SK-MEL-5 (cell line): ENCODE data around the gene PALMD. TPM values are rescaled to one million over a fixed set of nuclear protein-coding genes. Genes with fewer than 3 reads are reported as not detected.

Source experiments
- DNase-seq: peaks from one replicate; pipeline ENCODE4 v3.0.0-alpha.2; 2016; ENCODE audit warnings: low read depth, low spot score
- in situ Hi-C: cut with HindIII; loops from 2 replicates; pipeline ENCODE4 v1.10.0; 2016; ENCODE audit warnings: low sequenced_read_pairs, high pct_unique_total_duplicates, low pct_unique_long_range_greater_than_20kb
- total RNA-seq: library from RNA; depleted of rRNA; stranded (reverse); fragments of >200 nt; shearing (Covaris generic); gene quantifications from 2 replicates; pipeline ENCODE4 v1.2.3, GENCODE V29; 2014

Gene PALMD
- total RNA-seq, 1 experiment from 2014 or later = 0.40 TPM

DNA sequence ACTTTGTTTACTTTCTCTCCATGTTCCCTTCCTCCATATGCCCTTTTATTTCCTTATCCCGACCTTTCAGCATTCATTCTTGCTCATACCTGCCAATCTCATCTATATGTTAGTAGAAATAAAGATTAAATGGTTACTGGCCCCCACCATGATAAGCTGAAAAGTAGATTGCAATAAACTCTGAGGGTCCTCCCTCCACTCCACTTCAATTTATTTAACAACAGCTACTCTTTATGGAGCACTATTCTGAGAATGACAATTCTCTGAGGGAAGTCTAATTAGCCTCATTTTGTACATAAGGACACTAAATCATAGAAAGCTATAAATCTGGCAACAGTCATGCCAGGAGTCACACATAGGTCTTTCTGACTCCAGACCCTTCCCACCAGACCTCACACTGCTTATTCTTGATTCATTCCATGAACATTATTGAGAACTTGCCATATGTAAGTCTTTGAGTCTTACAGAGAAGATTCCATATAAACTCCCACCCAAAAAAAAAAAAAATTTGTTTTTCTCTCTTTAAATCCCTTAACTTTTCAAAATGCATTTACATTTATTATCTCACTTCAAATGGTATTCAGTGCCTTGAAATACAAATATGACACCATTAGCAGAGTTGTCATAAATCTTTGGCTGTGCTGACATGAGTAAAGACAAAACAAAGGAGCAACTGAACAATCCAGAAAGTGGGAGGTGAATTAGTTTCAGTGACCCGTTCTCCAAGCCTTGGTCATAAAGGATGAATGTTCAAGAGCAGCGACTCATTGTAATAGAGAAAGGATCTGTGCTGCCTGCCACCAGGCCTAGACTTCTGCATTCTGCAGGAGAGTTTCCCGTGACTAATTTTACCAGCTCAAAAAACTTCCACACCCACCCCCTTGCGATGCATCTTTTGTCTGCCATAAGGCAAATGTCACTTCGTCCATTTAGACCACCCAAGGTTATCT, 28.5 kb downstream of the PALMD start:
- in situ Hi-C loops = no loop called here
- DNase-seq = no peak

DNA sequence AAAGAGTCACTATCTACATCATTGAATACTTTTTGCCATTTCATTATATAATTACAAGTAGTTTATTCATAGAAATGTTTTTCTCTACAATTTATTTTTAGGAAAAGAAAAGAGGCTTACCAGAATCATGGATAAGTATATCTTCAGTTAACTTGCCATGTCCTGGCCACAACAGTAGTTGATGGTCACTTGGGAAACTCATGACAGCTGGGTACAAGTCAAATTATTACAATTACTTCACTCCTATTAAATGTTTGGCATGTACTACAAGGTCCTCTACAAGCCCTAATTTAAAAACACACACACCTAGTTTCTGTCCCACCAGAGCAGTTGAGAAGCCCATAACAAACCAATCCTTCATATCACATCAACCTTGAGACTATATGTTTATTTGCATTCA, 29.4 kb downstream of the PALMD start:
- in situ Hi-C loops = no loop called here
- no peak for DNase-seq

DNA sequence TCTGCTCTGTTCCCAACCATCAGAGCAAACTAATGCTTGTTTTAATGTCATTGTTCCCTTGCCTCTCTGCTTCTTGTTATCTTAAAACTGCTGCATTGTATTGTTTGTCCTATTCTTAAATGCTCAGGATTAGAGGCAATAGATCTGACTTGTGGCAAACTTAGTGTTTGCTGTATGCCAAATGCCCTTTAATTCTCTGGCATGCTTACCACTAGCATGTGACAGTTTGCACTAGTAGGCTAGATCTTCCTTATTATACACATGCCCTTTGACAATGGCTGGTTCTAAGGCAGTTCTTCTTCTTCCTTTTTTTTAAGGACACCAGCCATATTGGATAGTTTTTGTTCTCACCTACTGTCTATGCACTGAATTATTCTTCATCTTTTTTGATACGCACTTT, 30.1 kb downstream of the PALMD start:
- DNase-seq = no peak
- in situ Hi-C loops = no loop called here

DNA sequence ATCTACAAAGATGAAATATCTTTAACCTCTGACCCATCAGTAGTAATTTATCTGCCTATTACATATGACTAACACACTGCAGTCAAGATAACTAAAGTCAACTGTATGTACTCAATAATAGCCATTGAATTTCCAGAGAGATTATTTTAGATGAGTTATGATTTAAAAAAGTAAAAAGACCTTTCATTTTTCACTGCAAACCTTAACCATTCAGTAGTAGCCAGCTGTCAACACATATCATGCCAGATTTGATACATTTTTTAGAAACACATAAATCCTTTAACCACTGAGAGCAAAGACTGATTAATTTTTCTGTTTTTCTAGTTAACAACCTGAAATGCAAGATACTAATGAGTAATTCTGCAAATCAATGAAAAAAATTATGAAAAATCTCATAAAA, 31.0 kb downstream of the PALMD start:
- DNase-seq = no peak
- in situ Hi-C loops = no loop called here

DNA sequence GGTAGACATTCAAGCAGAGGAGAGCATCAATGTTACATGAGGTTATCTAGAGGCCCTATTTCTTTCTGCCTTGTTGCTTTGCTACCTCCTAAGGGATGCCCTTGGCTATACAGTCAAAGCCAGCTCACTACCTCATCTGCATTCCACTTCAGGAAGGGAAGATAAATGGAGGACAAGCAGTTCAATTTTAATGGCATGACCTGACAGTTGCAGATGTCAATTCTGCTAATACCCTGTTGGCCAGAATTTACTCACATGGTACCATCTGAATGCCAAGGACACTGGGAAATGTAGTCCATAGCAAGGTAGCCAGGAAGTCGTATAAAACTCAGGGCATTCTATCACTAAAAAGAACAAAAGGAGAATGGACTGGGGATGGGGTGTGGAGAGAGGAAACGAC, 31.5 kb downstream of the PALMD start:
- in situ Hi-C loops = no loop called here
- peak; percentile 23 for DNase-seq

DNA sequence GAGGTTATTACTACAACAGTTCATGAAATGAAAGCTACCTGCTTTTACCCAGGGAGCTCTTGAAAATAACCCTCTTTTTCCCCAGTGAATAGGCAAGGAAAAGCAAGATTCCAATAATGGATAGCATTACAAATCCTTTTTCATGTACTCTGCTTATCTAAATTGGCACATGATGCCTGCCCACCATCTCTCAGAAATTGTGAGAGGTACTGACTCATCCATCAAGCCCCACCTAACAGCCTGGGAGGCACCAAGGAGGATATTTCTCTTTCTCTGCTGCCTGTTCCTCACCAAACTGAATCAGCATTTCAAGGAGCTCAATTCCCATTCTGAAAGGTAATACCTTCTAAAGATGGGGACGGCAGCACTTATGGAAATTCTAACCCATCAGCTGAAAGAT, 34.4 kb downstream of the PALMD start:
- no peak for DNase-seq
- in situ Hi-C loops = no loop called here

DNA sequence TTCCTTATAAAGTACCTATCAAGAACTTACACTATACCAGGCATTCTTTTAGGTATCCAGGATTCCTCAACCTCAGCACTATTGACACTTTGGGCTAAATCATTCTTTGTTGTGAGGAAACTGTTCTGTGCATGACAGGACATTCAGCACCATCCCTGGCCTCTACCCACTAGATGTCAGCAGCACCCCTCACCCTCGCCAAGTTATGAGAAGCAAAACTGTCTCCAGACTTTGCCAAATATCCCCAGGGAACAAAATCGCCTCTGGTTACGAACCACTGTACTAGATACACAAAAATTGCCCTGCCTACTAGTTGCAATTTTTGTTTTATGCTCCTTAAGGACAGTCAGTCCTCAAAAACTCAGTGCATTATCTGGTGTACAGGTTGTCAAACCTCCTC, 35.7 kb downstream of the PALMD start:
- DNase-seq = peak; percentile 65
- in situ Hi-C loops = no loop called here

DNA sequence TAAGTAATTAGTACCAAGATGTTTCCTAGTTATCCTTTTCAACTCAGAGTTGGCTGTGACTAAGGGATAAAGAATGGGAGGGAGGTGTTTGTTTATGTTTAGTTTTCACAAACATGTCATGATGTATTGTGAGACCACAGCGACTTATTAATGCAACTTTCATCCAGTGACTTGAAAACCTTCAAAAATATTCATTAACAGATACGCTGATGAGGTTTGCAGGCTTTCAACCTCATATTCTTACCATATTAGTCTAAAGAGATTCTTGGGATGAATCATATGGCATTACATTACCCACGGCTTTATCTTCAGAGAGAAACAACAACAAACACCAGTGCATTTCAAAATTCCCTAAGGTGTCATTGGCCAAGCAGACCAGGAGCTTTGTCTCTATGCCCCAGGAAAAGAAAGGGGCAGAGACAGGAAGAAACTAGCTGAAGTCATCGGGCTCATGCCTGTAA, 36.4 kb downstream of the PALMD start:
- in situ Hi-C loops = no loop called here

DNA sequence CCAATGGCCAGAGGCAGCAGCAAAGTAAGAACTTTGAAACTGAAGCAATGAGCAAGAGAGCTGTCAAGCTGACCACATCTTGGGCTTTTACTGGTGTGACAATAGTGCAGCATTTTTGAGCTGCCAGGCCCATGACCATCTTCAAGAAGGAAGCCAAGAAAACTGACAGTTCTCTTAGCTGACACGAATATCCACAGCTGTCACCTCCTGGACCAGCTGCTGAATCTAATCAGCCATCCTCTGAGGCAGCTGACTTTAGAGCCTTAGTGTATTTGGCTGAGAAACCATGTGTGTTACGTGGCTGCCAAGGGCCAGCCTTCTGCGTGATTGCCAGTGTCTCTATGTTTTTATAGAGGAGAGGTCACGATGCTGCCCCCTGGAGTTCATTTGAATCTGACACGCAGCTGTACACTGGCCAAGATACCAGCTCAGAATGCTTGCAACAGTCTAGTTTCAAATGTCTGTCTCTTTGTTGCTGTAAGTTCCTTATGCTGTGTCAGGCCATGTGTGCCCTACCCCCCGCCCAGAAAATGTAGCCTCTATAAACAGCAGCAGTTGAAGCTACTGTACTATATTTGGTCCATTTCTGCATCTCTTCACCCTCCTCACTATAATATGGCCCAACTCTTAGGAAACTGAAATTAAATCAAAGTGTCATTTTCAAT, 39.7 kb downstream of the PALMD start:
- in situ Hi-C loops = no loop called here
- peak; percentile 90 for DNase-seq

More for the DNA sequence above, 36.4 kb downstream of the PALMD start:
- DNase-seq = no peak

DNA sequence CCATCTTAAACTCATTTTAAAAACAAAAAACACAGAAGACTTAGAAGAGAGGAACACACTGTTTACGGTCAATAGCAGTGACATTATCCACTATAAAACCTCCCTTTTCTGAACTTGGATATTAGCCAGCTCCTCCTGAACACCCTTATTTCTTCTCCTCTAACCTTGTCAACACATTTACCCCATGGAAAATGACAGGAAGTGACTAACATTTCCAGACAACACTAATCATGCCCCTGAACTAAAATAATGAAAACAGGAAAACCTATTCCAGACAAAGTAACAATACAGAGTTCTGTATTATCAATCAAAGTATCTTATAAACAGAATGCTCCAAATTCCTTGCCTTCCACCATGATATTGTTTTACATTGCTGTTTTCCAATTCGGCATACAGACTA, 45.3 kb downstream of the PALMD start:
- in situ Hi-C loops = no loop called here
- DNase-seq = no peak

DNA sequence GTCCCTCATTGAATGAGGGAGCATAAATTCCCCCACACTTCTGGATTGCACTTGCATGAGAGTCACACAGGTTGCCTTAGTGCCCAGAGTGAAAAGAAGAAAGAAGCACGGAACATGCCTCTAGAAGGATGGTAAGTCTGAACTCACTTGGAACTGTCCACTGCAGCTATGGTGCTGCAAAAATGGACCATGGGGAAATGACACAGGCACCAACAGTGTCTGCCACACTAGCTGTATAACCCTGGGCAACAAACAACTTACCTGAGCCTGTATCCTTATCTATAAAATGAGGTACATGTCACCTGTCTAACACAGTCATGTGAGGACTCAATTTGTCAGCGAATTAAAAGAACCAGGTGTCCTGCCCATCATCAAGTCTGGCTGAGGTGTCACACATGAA, 50.7 kb downstream of the PALMD start:
- in situ Hi-C loops = no loop called here
- no peak for DNase-seq

DNA sequence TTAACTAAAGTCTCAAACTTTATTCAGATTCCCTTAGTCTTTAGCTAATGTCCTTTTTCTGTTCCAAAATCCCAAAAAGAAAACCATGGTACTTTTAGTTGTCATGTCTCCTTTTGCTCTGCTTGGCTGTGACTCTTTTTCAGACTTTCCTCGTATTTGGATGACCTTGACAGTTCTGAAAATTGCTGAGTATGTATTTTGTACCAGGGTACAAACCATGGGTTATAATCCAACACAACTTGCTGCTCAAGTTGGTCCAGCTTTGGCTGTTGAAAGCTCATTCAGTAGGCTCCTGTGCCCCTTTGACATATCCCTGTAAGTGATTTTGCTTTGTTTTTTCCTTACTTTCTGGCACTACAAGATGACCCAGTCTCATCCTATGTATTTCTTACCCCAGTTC, 51.7 kb downstream of the PALMD start:
- DNase-seq = no peak
- in situ Hi-C loops = no loop called here

DNA sequence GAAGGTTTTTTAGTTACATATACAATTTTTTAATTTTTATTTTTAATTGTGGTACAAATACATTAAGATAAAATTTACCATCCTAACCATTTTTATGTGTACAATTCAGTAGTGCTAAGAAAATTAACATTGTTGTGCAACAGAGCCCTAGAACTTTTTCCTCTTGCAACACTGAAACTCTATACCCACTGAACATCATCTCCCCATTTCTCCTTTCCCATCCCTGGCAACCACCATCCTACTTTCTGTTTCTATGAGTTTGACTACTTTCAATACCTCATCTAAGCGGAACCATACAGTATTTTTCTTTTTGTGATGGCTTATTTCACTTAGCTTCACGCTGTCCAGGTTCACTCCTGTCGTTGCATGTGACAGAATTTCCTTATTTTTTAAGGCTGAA, 54.1 kb downstream of the PALMD start:
- in situ Hi-C loops = no loop called here

DNA sequence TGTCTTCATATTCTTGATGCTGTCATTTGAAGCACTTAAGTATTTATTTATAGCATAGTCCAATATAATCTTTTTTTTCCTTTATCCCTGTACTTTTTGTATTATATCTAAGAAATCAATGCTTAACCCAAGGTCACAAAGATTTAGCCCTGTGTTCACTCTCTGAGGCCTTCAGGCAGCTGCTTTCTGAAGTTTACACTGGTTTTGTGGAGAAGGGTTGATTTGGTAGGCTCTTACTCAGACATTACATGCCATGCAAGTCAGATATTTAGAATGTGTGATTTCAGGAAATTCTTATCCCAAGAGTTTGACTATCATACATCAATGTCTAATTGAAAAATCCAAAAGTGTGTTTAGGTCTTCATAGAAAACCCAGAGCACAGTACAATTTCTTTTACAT, 56.3 kb downstream of the PALMD start:
- in situ Hi-C loops = no loop called here
- no peak for DNase-seq

More for the DNA sequence above, 54.1 kb downstream of the PALMD start:
- DNase-seq = no peak

DNA sequence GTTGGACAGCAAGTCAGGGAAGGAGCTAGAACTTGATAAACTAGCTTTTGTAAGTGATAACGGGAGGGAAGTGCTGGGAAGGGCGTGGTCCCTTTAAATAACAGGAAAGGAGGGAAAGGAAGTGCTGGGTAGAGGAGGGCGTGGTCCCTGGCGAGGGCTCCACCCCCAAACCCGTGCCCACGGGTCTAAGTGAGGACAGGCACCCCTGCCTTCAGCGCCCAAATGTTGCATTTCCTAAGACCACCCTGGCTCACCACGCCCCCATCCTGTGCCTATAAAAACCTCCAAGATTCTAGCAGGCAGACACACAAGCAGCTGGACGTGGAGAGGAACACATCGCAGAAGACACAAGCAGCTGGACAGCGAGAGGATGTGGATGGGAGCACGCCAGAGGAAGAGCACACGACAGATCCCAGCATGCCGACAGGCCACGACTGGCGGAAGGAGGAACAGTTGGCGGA, 58.5 kb downstream of the PALMD start:
- in situ Hi-C loops = no loop called here
- DNase-seq = no peak

DNA sequence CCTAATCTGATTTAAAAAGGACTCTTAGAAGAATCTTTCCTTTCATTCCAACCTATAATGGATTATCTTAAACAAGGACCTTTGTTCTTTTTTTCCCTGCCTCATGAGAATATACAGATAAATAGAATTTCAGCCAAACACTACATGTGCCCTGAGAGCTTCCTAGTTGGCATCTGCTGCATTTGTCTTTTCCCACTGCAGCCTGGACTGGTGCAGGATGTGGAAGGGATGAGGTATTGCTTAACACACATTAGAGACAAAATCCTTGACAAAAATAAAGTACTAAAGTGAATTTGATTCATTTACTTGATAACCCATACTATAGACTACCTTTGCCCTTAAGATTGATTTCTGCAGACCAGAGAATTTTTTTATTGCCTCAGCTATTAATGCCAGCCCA, 59.5 kb downstream of the PALMD start:
- in situ Hi-C loops = no loop called here

DNA sequence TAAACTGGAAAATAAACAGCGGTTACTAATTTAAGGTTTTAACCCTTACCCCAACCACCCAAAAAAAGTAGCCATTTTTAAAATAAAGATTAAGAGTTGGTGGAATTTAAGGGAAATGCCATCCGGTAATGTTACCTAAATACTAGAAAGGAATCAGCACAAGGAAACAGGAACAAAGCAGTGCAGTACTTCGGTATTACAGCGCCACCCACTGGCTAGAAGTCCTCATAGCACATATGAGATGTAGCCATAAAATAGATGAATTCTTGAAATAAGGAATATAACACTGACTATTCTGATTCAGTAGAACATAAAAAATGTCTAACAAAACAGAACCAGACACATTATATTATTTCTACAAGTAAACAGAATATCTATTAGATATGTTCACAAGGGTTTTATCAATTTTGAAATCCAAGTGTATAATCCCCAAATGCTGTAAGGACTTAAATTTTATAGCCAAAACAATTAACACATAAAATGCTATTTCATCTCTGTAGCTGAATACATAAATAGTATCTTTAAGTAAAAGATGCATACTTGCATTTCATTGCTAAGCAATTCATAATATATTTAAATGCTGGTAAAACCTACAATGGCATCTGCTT, 61.7 kb downstream of the PALMD start:
- peak; percentile 71 for DNase-seq
- in situ Hi-C loops = no loop called here

More for the DNA sequence above, 59.5 kb downstream of the PALMD start:
- DNase-seq = peak; percentile 39

DNA sequence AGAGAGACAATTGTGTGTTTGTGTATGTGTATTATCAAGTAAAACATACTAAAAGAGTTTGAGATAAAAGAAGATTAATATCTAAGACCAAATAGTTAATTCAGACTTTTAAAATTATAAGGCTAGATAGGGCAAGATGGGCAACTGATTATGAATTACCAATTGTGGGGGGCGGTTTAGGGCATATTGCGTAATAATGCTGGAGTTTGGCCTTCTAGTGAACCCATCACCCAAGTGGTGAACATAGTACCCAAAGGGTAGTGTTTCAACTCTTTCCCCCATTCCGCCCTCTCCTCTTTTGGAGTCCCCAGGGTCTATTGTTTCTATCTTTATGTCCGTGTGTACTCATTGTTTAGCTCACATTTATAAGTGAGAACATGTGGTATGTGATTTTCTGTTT, 65.1 kb downstream of the PALMD start:
- in situ Hi-C loops = no loop called here
- DNase-seq = no peak
